GM19438 (cell line): Measurements from ENCODE around the gene LETMD1.
"Not testable (repeated sequence)": the region's sequence is repeated elsewhere in the genome, so short reads cannot be mapped to it uniquely, and the experiment has no call there.

ENCODE experiments used
- ATAC-seq: cut with Tn5 transposase; IDR thresholded peaks from one replicate; pipeline ENCODE4 v1.9.1; 2021; ENCODE audit warnings: low read depth; ENCODE audit not compliant: unreplicated experiment

LETMD1 gene

GRCh38 chr12:51075390-51075789 is 27.3 kb downstream of the LETMD1 start:
- ATAC-seq: no peak

DNA sequence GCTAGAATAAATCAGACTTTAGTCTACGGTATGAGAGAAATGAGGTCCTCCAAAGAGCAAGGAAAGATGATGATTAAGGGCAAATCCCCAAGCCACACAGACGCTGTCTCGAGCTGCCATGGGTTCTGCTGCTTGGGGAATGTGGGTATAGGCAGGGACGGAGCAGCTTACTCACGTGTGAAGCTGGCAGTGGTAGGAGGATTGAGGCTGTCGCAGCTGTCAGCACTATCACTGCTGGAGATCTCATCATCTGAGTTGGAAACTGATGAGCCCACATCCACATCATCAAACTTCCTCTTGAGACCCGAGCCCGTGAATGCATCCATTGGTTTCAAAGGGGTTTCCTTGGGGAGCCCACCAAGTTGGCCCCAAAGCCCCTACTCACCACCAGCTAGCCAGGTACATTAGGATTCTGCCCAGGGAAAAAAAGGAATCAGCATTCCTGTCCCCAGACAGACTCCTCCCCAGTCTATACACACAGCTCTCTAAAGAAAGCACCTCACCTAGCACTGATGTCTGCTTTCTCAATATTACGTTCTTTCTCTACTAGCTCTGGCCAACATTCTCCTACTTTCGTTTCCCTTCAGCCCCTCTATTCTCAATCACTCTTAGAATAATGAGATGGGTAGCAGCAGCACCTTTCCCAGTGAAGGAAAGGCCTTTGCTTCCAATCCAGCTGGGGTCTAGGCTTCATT is 28.3 kb downstream of the LETMD1 start:
- no peak for ATAC-seq

- no peak for ATAC-seq
Observed at GRCh38 chr12:51077930-51078329, 29.8 kb downstream of the LETMD1 start.

- ATAC-seq: not testable (repeated sequence)
Observed at GRCh38 chr12:51078346-51078745, 30.2 kb downstream of the LETMD1 start.

DNA sequence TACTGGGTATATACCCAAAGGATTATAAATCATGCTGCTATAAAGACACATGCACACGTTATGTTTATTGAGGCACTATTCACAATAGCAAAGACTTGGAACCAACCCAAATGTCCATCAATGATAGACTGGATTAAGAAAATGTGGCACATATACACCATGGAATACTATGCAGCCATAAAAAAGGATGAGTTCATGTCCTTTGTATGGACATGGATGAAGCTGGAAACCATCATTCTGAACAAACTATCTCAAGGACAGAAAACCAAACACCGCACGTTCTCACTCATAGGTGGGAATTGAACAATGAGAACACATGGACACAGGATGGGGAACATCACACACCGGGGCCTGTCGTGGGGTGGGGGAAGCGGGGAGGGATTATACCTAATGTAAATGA is 30.7 kb downstream of the LETMD1 start:
- not testable (repeated sequence) for ATAC-seq

GRCh38 chr12:51080136-51080535 is 32.0 kb downstream of the LETMD1 start:
- no peak for ATAC-seq

DNA sequence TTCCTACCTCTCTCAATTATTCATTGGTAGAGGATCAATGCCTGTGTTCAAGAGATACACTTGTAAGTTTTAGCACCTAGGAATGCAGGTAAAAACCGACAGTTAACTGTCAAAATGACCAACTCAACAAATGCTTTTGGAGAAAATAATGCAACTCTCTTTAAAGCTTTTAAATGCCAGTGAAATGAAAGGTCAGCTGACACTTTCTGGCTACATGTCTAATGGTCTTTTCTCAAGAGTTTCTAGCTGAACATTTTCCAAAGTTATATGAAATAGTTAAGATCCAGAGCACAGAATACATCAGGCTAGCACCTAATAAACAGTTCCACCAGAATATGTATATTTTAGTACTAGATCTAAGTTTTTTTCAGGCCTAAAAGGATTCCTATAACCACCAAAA is 33.3 kb downstream of the LETMD1 start:
- ATAC-seq: no peak

- no peak for ATAC-seq
Observed at GRCh38 chr12:51082561-51083125, 34.5 kb downstream of the LETMD1 start.

- peak; percentile 96 for ATAC-seq
Observed at GRCh38 chr12:51083126-51083833, 35.2 kb downstream of the LETMD1 start, which contains the start of gene CSRNP2. CSRNP2 (minus strand) TSS chr12:51083596; CDS start chr12:51076561, 7,035 bp downstream.

DNA sequence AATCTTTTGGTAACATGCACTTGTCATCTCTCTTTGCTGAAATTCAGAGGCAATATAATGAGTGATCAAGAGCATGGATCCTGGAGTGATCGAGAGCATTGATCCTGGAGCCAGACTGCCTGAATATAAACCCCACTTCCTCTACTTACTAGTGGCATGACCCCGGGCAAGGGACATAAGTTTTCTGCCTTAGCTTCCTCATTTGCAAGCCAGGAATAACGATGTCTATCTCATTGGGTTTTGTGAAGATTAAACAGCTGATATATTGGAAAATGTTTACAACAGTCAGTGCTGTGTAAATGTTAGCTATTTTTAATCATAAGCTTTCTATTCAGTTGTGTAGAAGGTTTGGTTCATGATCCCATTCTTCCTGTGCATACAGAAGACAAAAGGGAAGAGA is 37.6 kb downstream of the LETMD1 start:
- ATAC-seq: no peak

DNA sequence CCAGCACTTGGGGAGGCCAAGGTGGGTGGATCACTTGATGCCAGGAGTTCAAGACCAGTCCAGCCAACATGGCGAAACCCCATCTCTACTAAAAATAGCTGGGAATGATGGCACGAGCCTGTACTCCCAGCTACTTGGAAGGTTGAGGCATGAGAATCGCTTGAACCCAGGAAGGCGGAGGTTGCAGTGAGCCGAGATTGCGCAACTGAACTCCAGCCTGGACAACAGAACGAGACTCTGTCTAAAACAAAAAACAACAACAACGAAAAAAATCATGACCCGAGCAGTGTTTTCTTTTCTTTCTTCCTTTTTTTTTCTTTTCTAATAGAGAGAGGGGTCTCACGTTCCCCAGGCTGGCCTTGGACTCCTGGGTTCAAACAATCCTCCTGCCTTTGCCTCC is 38.8 kb downstream of the LETMD1 start:
- ATAC-seq: no peak

GRCh38 chr12:51087818-51088217 is 39.7 kb downstream of the LETMD1 start:
- ATAC-seq: no peak

- no peak for ATAC-seq
Observed at GRCh38 chr12:51090705-51091229, 42.6 kb downstream of the LETMD1 start.

- ATAC-seq: no peak
Observed at GRCh38 chr12:51098611-51099010, 50.5 kb downstream of the LETMD1 start.

- ATAC-seq: no peak
Observed at GRCh38 chr12:51103977-51104376, 55.9 kb downstream of the LETMD1 start.

GRCh38 chr12:51108136-51108535 is 60.0 kb downstream of the LETMD1 start:
- ATAC-seq: no peak
